A549 (cell line): Measurements from ENCODE around the gene DOK1.

Source experiments
- CHD2 ChIP-seq: fragments of 150-350 bp; IDR thresholded peaks from 2 replicates; pipeline ENCODE4 v1.6.1; 2014; ENCODE audit warnings: low read length; ENCODE audit not compliant: partially characterized antibody
- CHD4 ChIP-seq: fragments of 200-600 bp; sonication (generic); IDR thresholded peaks from 2 replicates; pipeline ENCODE4 v1.6.1; 2016; ENCODE audit warnings: antibody characterized with exemption, mild to moderate bottlenecking, borderline replicate concordance
- CTCF ChIP-seq: fragments of >200 bp; sonication (Bioruptor Twin); formaldehyde crosslinking; IDR thresholded peaks from 3 replicates; pipeline ENCODE4 v1.5.1; 2016
- EP300 ChIP-seq, 2 experiments: fragments of >200 bp; sonication (Bioruptor Twin); formaldehyde crosslinking; IDR thresholded peaks; 2 replicates in 1 of 2; 3 replicates in 1 of 2; pipeline ENCODE4 v1.6.1; 2016 to 2017
- MAFK ChIP-seq: fragments of 450-650 bp; IDR thresholded peaks from 2 replicates; pipeline ENCODE4 v1.6.1; 2014; ENCODE audit not compliant: partially characterized antibody
- MYC ChIP-seq: IDR thresholded peaks from 2 replicates; pipeline ENCODE4 v1.6.1; 2012; ENCODE audit warnings: mild to moderate bottlenecking, inconsistent platforms, low read length, improper control_type of control experiment, borderline replicate concordance
- POLR2A ChIP-seq: IDR thresholded peaks from 2 replicates; pipeline ENCODE4 v1.6.1; 2012; ENCODE audit warnings: mild to moderate bottlenecking, low read length
- TFCP2L1 ChIP-seq: fragments of 250-450 bp; sonication (Bioruptor Pico); IDR thresholded peaks from 2 replicates; pipeline ENCODE4 v1.5.0; 2021; ENCODE audit warnings: mild to moderate bottlenecking
- TP53 ChIP-seq: fragments of 250-450 bp; sonication (Bioruptor Pico); IDR thresholded peaks from 2 replicates; pipeline ENCODE4 v1.5.0; 2021; ENCODE audit warnings: mild to moderate bottlenecking, moderate library complexity
- TF ChIP-seq, protein P1 (sequence below): IDR thresholded peaks from 2 replicates; pipeline ENCODE4 v1.6.1; 2012

DNA sequence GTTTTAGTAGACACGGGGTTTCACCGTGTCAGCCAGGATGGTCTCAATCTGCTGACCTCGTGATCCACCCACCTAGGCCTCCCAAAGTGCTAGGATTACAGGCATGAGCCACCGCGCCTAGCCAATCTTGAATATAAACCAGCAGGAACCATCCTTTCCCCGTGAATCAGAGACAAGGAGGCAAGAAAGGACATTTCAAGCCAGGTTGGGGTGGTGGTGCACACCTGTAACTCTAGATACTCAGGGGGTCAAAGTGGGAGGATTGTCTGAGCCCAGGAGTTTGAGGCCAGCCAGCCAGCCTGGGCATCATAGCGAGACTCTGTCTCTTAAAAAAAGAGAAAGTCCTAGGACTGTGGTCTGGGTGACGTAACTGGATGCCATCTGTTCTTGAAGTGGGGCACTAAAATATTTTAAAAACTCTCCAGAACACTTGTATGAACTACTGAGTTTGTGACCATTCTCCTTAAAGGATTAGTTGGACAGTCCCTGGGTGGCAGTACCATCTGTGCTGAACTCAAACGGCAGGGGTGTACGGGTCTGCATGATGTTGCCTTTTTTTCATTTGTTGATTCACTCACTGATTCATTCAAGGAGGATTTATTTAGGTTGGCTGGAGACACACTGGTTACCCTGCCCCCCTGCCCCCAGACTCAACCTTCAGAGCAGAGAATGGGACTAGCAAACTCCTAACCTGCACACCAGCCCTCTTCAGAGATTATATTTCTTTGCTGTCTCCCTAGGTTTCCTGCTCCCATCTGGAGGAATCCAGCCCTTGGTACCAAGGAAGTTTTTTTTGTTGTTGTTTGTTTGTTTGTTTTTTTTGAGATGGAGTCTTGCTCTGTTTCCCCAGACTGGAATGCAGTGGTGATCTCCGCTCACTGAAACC, 43.2 kb upstream of the DOK1 start:
- TF ChIP-seq TP53 (CRISPR knock-in tag) (no peak), CTCF (no peak), EP300 (IDR thresholded peaks at IDR 0.05) (no peak), CHD4 (no peak), CHD2 (no peak), MYC (no peak), MAFK (no peak), TFCP2L1 (CRISPR knock-in tag) (no peak), POLR2A (no peak)
- TF ChIP-seq, protein P1, sequence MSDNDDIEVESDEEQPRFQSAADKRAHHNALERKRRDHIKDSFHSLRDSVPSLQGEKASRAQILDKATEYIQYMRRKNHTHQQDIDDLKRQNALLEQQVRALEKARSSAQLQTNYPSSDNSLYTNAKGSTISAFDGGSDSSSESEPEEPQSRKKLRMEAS: no peak
